VCaP (cell line): ENCODE results near the gene SCIN.
A peak's percentile ranks its signal among the peaks of the same experiment; 100 is the strongest.

Experiments
- H3K27ac ChIP-seq: fragments of 450-650 bp; 2 replicates; pipeline ENCODE4 v1.5.1; 2017
- TF ChIP-seq, protein P1 (sequence below): fragments of 450-650 bp; conservative IDR thresholded peaks from 2 replicates; pipeline ENCODE4 v1.5.1; 2017; ENCODE audit warnings: mild to moderate bottlenecking, moderate library complexity

Gene SCIN

DNA sequence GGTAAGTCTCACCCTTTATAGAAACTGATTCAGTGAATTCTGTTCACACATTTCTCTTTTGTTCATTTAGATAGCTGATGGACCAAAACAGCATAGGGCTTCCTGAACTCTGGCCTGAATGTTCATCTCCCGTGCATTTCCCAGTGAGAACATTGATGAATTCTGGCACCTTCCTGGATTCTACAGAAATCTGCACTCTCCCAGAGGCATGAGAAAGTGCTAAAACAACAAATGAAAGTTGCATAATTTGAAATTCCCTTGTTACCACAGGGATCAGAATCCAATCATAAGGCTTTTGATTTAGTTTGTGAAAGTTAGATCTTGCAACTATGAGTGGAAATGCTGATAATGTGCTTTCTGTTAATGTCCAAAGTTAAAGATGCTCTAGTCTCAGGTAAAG lies 29.7 kb upstream of the SCIN start:
- TF ChIP-seq, protein P1, sequence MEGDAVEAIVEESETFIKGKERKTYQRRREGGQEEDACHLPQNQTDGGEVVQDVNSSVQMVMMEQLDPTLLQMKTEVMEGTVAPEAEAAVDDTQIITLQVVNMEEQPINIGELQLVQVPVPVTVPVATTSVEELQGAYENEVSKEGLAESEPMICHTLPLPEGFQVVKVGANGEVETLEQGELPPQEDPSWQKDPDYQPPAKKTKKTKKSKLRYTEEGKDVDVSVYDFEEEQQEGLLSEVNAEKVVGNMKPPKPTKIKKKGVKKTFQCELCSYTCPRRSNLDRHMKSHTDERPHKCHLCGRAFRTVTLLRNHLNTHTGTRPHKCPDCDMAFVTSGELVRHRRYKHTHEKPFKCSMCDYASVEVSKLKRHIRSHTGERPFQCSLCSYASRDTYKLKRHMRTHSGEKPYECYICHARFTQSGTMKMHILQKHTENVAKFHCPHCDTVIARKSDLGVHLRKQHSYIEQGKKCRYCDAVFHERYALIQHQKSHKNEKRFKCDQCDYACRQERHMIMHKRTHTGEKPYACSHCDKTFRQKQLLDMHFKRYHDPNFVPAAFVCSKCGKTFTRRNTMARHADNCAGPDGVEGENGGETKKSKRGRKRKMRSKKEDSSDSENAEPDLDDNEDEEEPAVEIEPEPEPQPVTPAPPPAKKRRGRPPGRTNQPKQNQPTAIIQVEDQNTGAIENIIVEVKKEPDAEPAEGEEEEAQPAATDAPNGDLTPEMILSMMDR: no peak
- no peak overlapping the region for H3K27ac ChIP-seq

DNA sequence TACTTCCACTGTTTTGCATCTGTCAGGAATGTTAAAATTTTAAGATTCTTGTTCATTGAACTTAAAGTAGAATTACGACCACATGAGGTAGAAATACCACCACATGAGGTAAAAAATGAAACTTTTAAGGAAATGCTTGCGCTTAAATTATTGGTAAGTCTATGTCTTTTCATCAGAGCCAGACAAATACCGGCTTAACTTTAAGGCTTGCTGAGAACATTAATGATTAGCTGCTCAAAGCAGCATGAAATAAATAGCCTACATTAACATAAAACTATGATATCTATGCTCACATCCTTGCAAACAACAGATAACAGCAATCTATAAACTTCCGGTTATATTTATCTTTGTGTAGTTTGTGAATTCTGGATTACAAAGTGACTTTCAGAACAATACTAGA lies 26.9 kb upstream of the SCIN start:
- H3K27ac ChIP-seq: no peak overlapping the region
- TF ChIP-seq, protein P1: no peak

- TF ChIP-seq, protein P1: no peak
- H3K27ac ChIP-seq: no peak overlapping the region
Measured at GRCh38 chr7:12549106-12549505, 21.4 kb upstream of the SCIN start.

DNA sequence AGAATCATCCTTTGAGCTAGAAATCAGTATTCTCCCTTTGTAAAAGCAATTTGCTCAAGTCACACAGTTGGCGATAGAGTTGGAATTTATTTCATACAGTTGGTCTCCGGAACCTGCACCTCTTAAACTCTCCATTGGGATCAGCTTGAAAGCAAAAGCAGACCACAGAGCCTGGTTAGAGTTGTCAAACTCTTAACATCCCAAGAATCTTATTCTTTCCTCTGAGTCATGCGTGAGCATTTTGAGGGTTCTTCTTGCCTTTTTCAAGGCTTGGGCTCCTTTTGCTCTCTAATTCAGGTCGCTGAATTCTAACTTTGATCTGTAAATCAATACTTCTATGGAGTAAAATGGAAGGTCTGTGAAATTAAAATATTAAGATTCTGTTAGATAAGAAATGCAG lies 19.6 kb upstream of the SCIN start:
- TF ChIP-seq, protein P1: no peak
- H3K27ac ChIP-seq: no peak overlapping the region

GRCh38 chr7:12552876-12553275 lies 17.6 kb upstream of the SCIN start:
- peak overlapping the region; percentile 87; the same call in 1 of the 2 replicates for H3K27ac ChIP-seq

GRCh38 chr7:12553416-12553815 lies 17.1 kb upstream of the SCIN start:
- peak overlapping the region; percentile 87 for H3K27ac ChIP-seq

More at GRCh38 chr7:12552876-12553275, 17.6 kb upstream of the SCIN start:
- TF ChIP-seq, protein P1: no peak

GRCh38 chr7:12554351-12554750 lies 16.2 kb upstream of the SCIN start:
- H3K27ac ChIP-seq: peak overlapping the region; percentile 87
- TF ChIP-seq, protein P1: no peak

More at GRCh38 chr7:12553416-12553815, 17.1 kb upstream of the SCIN start:
- TF ChIP-seq, protein P1: no peak
